ENCODE measurements around the gene LATS1. TPM values are rescaled to one million over a fixed set of nuclear protein-coding genes. Genes with fewer than 3 reads are reported as not detected.
"Not testable (repeated sequence)": the region's sequence is repeated elsewhere in the genome, so short reads cannot be mapped to it uniquely, and the experiment has no call there.

Gene LATS1
- total RNA-seq, 6 experiments from 2014 or later, result 9.5 to 16.6 (median 10.9) TPM

GRCh38 chr6:149746147-149746946, 28.4 kb upstream of the LATS1 start, which contains the start of gene NUP43:
TSS of gene NUP43 (minus strand) at chr6:149746529. CDS start at chr6:149746495, 34 bp downstream.
- no peaks in the 10 kb centered on the region for H3K9me3 ChIP-seq
- peak within 1 kb of the TSS; percentile 29 to 80 (median 68) for H3K27ac ChIP-seq
- peak; percentile 65 to 79 (median 68) for ATAC-seq
- H3K4me3 ChIP-seq, result peak within 1 kb of the TSS; percentile 56 to 79 (median 79)
- H3K36me3 ChIP-seq, result peaks cover 0 to 24% (median 4%) of the 10 kb centered on the region in 4 donors
- peaks cover 0 to 21% (median 13%) of the 10 kb centered on the region in 4 donors for H3K4me1 ChIP-seq
- intact Hi-C loops (cut with DNase I), result no loop called here
- TF ChIP-seq CTCF (IDR thresholded peaks at IDR 0.05), result peak; percentile 31 to 75 (median 46)
- peak; percentile 57 for TF ChIP-seq POLR2A (IDR thresholded peaks at IDR 0.05)
- no peaks in the 10 kb centered on the region for H3K27me3 ChIP-seq
- WGBS (ENCODE audit: insufficient coverage, low coverage, low lambda C conversion rate, missing lambda C conversion rate), result 4% methylated on average over 29 of the region's 41 CpGs
- DNase-seq, result peak; percentile 88 to 93 (median 92)

- peaks cover 0 to 34% (median 4%) of the 10 kb centered on the region in 4 donors for H3K36me3 ChIP-seq
Measured at GRCh38 chr6:149745252-149745651, 27.4 kb upstream of the LATS1 start.

GRCh38 chr6:149734915-149735314, 17.0 kb upstream of the LATS1 start:
- ATAC-seq, result no peak
- H3K27me3 ChIP-seq, result no peaks in the 10 kb centered on the region
- DNase-seq, result no peak
- H3K36me3 ChIP-seq, result peaks cover 0 to 61% (median 22%) of the 10 kb centered on the region in 4 donors
- H3K27ac ChIP-seq, result no peak overlapping the region
- no CpG with 5 or more reads among the region's 1 CpG for WGBS (ENCODE audit: insufficient coverage, low coverage, low lambda C conversion rate, missing lambda C conversion rate)
- H3K4me1 ChIP-seq, result no peaks in the 10 kb centered on the region
- H3K4me3 ChIP-seq, result no peak overlapping the region
- no peaks in the 10 kb centered on the region for H3K9me3 ChIP-seq
- TF ChIP-seq CTCF (IDR thresholded peaks at IDR 0.05) (no peak), POLR2A (IDR thresholded peaks at IDR 0.05) (no peak)
- intact Hi-C loops (cut with DNase I), result no loop called here

More at GRCh38 chr6:149745252-149745651, 27.4 kb upstream of the LATS1 start:
- H3K9me3 ChIP-seq; DNase-seq; H3K27me3 ChIP-seq; intact Hi-C loops (cut with DNase I); ATAC-seq; H3K27ac ChIP-seq: not testable (repeated sequence)
- Histone ChIP-seq H3K4me1 (peaks cover 0 to 12% (median 4%) of the 10 kb centered on the region in 4 donors), H3K4me3 (peak overlapping the region in 2 of 3 donors; percentile 79)
- WGBS (ENCODE audit: insufficient coverage, low coverage, low lambda C conversion rate, missing lambda C conversion rate), result 49% methylated on average over 4 of the region's 10 CpGs

DNA sequence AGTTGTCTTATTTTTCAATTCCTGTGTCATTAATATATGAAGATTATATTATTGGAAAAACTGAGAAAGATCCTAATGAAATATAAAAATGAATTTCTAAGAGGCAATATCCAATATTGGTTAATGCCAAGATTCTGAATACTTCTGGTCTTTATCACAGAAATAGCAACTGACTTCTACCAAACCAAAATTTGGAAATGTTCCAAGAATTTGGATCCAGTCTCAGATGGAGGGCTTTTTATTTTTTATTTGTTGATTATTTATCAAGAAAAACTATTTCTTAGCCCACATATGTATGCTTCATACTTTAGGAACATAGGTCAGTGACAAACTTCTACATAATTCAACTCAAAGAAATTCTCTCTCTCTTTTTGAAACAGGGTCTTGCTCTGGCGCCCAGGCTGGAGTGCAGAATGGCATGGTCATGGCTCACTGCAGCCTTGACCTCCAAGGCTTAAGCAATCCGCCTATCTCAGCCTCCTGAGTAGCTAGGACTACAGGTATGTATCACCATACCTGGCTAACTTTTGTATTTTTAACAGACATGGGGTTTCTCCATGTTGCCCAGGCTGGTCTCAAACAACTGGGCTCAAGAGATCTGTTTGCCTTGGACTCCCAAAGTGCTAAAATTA, 15.3 kb upstream of the LATS1 start:
- H3K4me3 ChIP-seq, result no peak overlapping the region
- ATAC-seq (no peak), DNase-seq (no peak)
- H3K27me3 ChIP-seq, result no peaks in the 10 kb centered on the region
- H3K9me3 ChIP-seq, result no peaks in the 10 kb centered on the region
- intact Hi-C loops (cut with DNase I), result no loop called here
- TF ChIP-seq CTCF (IDR thresholded peaks at IDR 0.05) (no peak), POLR2A (IDR thresholded peaks at IDR 0.05) (no peak)
- no peaks in the 10 kb centered on the region for H3K4me1 ChIP-seq
- 100% methylated on average over 1 of the region's 2 CpGs for WGBS (ENCODE audit: insufficient coverage, low coverage, low lambda C conversion rate, missing lambda C conversion rate)
- H3K27ac ChIP-seq, result no peak overlapping the region
- peaks cover 0 to 64% (median 21%) of the 10 kb centered on the region in 4 donors for H3K36me3 ChIP-seq

GRCh38 chr6:149729824-149730223, 11.9 kb upstream of the LATS1 start:
- ATAC-seq, result peak in 2 of 4 donors; percentile 36 to 59
- H3K27me3 ChIP-seq, result no peaks in the 10 kb centered on the region
- intact Hi-C loops (cut with DNase I), result no loop called here
- H3K27ac ChIP-seq, result no peak overlapping the region
- no peak for TF ChIP-seq POLR2A (IDR thresholded peaks at IDR 0.05)
- TF ChIP-seq CTCF (IDR thresholded peaks at IDR 0.05), result no peak
- no peak for DNase-seq
- H3K4me3 ChIP-seq, result no peak overlapping the region
- H3K4me1 ChIP-seq, result no peaks in the 10 kb centered on the region
- no peaks in the 10 kb centered on the region for H3K9me3 ChIP-seq
- 84% methylated on average over 7 of the region's 8 CpGs for WGBS (ENCODE audit: insufficient coverage, low coverage, low lambda C conversion rate, missing lambda C conversion rate)
- peaks cover 0 to 50% (median 21%) of the 10 kb centered on the region in 4 donors for H3K36me3 ChIP-seq
